Chondrocyte (in vitro differentiated cells): ENCODE results near the gene FOXP4. TPM values are rescaled to one million over a fixed set of nuclear protein-coding genes. Genes with fewer than 3 reads are reported as not detected.
A peak's percentile ranks its signal among the peaks of the same experiment; 100 is the strongest.

Experiments used
- DNase-seq: peaks from one replicate; pipeline ENCODE4 v3.0.0; 2021; ENCODE audit warnings: mixed read lengths, low spot score
- H3K27ac Mint-ChIP-seq: one replicate; pipeline ENCODE4 v1.8.0; 2021; ENCODE audit warnings: mild to moderate bottlenecking, moderate library complexity, mixed read lengths; ENCODE audit not compliant: unreplicated experiment
- H3K27me3 Mint-ChIP-seq: 2 replicates; pipeline ENCODE4 v1.8.0; 2021; ENCODE audit warnings: low read depth, mixed read lengths
- H3K36me3 Mint-ChIP-seq: 2 replicates; pipeline ENCODE4 v1.8.0; 2021; ENCODE audit warnings: low read depth, mixed read lengths
- H3K4me1 Mint-ChIP-seq: 2 replicates; pipeline ENCODE4 v1.8.0; 2021; ENCODE audit warnings: low read depth, mild to moderate bottlenecking, mixed read lengths
- H3K4me3 Mint-ChIP-seq: one replicate; pipeline ENCODE4 v1.8.0; 2021; ENCODE audit warnings: mild to moderate bottlenecking, moderate library complexity, mixed read lengths; ENCODE audit not compliant: unreplicated experiment
- H3K9me3 Mint-ChIP-seq: 2 replicates; pipeline ENCODE4 v1.8.0; 2021; ENCODE audit warnings: low read depth, mixed read lengths
- total RNA-seq: library from RNA; stranded (reverse); gene quantifications from 3 replicates; pipeline ENCODE4 v1.2.1, GENCODE V29; 2021
- TF ChIP-seq, protein P1 (sequence below): fragments of 200-600 bp; sonication (generic); IDR thresholded peaks from 2 replicates; pipeline ENCODE4 v1.5.0; 2021; ENCODE audit warnings: antibody characterized with exemption, mild to moderate bottlenecking, moderate library complexity

FOXP4 gene
- total RNA-seq, 1 donor from 2014 or later = 18.6 TPM

DNA sequence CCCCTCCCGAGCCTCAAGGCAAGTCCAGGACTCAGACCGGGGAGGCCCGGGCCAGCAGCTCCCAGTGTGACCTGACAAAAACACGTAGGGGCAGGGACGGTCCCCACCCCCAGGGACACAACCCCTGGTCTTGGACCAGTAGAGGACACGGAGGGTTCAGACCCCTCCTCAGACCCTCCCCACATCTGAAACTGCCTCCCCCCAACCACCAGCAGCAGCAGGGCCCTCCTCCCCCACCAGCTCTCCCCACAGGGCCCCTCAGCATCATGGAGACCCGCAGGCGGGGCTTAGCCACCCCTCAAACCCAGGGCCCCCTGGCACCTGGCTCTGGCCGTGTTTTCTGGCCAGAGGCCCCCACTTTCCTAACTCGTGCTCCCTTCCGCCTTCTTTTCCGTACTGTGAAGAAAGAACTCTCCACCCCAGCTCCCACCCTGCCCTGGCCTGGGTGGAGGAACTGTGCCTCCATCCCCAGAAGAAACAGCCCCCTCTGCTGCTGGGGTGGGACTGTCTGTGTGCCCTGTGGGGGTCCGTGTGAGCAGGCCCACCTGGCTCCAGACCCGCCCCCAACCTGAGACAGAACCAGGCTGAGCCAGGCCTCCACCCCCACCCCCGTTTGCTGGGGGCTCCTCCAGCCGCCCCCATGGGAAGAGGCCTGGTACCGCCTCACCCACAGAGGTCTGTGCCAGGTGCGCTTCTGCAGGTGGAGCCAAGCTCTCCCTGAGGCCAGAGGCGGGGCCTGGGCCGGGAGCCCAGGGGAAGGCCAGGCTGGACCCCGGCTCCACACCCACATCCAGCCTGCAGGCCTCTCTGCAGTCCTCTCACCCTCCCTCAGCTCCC, 53.1 kb downstream of the FOXP4 start:
- H3K9me3 Mint-ChIP-seq = no peaks in the 10 kb centered on the region
- TF ChIP-seq, protein P1, sequence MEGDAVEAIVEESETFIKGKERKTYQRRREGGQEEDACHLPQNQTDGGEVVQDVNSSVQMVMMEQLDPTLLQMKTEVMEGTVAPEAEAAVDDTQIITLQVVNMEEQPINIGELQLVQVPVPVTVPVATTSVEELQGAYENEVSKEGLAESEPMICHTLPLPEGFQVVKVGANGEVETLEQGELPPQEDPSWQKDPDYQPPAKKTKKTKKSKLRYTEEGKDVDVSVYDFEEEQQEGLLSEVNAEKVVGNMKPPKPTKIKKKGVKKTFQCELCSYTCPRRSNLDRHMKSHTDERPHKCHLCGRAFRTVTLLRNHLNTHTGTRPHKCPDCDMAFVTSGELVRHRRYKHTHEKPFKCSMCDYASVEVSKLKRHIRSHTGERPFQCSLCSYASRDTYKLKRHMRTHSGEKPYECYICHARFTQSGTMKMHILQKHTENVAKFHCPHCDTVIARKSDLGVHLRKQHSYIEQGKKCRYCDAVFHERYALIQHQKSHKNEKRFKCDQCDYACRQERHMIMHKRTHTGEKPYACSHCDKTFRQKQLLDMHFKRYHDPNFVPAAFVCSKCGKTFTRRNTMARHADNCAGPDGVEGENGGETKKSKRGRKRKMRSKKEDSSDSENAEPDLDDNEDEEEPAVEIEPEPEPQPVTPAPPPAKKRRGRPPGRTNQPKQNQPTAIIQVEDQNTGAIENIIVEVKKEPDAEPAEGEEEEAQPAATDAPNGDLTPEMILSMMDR = no peak
- no peak overlapping the region for H3K4me3 Mint-ChIP-seq
- peaks cover 5% of the 10 kb centered on the region for H3K36me3 Mint-ChIP-seq
- peaks cover 8% of the 10 kb centered on the region for H3K4me1 Mint-ChIP-seq
- no peaks in the 10 kb centered on the region for H3K27me3 Mint-ChIP-seq
- DNase-seq = peak; percentile 79
- no peak overlapping the region for H3K27ac Mint-ChIP-seq

DNA sequence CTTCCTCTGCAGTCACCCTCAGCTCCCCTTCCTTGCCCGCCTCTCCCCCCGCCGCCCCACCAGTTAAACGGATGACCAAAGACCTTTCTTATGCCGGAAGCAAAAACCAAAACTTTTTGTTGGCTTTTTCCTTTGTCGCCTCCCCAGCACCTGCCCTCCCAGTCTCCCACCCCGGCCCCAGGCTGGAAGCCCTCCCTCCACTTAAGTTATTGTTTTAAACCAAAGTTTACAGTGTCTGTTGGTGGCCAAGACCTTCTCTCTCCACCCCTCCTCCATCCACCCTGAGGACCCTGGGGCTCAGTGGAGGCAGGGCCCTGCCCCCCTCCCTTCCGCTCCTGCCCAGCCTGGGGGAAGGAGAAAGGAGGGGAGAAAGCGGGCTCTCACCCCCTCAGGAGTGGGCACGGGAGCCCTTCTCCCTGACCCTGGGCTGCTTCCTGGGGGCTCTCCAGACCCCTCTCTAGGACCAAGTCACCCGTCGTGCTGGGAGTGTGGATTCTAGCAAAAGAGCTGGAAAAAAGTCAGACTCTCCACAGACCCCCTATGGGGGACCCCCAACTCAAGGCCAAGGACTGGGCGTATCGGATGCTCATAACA, 53.8 kb downstream of the FOXP4 start:
- H3K27me3 Mint-ChIP-seq = no peaks in the 10 kb centered on the region
- TF ChIP-seq, protein P1 = no peak
- no peak overlapping the region for H3K4me3 Mint-ChIP-seq
- H3K9me3 Mint-ChIP-seq = no peaks in the 10 kb centered on the region
- H3K27ac Mint-ChIP-seq = no peak overlapping the region
- peaks cover 5% of the 10 kb centered on the region for H3K36me3 Mint-ChIP-seq
- H3K4me1 Mint-ChIP-seq = peaks cover 8% of the 10 kb centered on the region
- peak; percentile 66 for DNase-seq

DNA sequence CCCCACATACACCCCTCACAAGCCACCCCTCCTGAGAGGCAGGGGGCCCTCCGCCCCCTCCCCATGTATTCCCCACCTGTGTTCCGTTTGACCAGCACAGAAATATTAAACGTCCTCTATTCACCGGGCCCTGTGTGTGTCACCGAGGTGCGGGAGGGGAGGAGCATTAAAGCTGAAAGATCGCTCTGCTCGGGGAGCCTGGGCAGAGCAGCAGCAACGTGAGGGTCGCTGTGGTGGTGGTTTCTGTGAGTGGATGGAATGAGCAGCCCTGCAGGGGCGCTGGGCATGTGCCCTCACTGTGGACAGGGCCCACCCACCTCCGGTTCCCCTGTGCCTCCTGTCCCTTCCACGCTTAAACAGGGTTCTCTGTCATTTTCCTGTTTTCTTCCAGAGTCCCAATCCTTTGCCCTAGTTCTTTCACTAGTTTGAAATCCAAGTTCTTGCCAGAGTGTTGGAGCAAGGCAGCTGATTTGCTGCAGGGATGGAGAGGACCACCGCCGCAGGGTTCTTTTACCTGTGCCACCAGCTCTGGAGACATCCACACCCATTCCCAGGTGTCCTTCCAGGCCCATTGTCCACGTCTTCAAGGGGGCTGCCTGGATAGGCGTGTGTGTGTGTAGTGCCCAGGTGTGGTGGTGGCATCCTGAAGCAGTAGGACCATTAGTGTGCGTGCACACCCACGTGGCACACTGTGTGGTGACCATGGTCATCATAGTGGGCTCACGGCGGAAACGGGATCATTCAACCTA, 54.5 kb downstream of the FOXP4 start:
- Mint-ChIP-seq H3K4me1 (peaks cover 8% of the 10 kb centered on the region), H3K9me3 (no peaks in the 10 kb centered on the region), H3K36me3 (peaks cover 5% of the 10 kb centered on the region), H3K27me3 (no peaks in the 10 kb centered on the region), H3K27ac (no peak overlapping the region), H3K4me3 (no peak overlapping the region)
- peak; percentile 68 for DNase-seq
- TF ChIP-seq, protein P1 = no peak

DNA sequence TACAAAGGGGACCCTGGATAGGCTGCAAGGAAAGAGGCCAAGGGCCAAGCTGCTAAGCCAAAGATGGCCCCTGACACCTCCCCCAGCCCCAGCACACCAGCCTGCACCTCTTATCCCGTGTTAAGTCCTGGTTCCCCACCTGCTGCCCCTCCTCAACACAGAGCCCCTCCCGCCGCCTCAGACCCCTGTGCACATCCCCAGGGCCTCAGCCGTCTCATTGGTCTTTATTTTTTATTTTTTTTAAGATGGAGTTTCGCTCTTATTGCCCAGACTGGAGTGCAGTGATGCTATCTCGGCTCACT, 55.0 kb downstream of the FOXP4 start:
- Mint-ChIP-seq H3K9me3 (no peaks in the 10 kb centered on the region), H3K27me3 (no peaks in the 10 kb centered on the region)
- TF ChIP-seq, protein P1 = no peak

DNA sequence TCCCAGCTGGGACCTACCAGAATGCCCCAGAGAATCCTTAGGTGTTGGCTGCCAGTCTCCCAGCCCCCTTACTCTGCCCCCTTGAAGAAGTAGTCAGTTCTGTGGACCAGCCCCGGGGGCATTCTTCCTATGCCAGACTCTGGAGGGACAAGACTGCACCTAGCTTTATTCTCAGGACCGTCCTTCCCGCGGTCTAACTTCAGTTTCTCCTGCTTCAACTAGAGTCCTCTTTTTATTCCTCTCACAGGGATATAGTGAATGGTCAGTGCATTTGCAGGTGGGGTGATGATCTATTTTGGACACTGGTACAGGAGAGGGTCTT, 56.2 kb downstream of the FOXP4 start:
- Mint-ChIP-seq H3K27ac (no peak overlapping the region), H3K9me3 (no peaks in the 10 kb centered on the region), H3K27me3 (no peaks in the 10 kb centered on the region), H3K4me1 (peaks cover 8% of the 10 kb centered on the region), H3K36me3 (no peaks in the 10 kb centered on the region), H3K4me3 (no peak overlapping the region)
- DNase-seq = peak; percentile 59
- TF ChIP-seq, protein P1 = no peak

More for the DNA sequence above, 55.0 kb downstream of the FOXP4 start:
- DNase-seq = no peak
- Mint-ChIP-seq H3K4me1 (peaks cover 8% of the 10 kb centered on the region), H3K27ac (no peak overlapping the region), H3K36me3 (peaks cover 5% of the 10 kb centered on the region), H3K4me3 (no peak overlapping the region)
